ENCODE results near the gene USP34. TPM values are rescaled to one million over a fixed set of nuclear protein-coding genes. Genes with fewer than 3 reads are reported as not detected.

The USP34 gene
- total and polyA plus RNA-seq, 2 donors from 2014 or later = 37.2 to 112 TPM

DNA sequence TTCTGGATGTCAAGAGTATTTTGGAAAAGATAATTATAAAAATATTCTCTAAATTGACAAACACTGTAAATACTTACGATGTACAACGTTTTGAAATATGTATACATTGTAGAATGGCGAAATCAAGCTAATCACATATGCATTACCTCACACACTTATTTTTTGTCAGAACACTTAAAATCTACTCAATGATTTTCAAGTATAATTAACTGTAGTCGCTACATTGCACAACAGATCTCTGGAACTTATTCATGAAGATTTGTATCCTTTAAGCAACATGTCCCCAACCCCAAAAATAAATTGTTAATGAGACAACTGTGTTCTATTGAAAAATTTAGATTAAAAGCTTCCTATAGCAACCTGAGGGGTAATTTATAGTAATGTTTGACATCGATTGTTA is 249.1 kb downstream of the USP34 start:
- no peaks in the 10 kb centered on the region for H3K27me3 ChIP-seq (ENCODE audit: control insufficient read depth, insufficient read depth, low read length)
- no peak overlapping the region for H3K27ac ChIP-seq (ENCODE audit: low read depth in 2 of 2, low read length in 2 of 2)
- H3K9ac ChIP-seq (ENCODE audit: low read length in 3 of 3) = no peak overlapping the region
- FAIRE-seq (no peak), DNase-seq (no peak)
- H3K4me1 ChIP-seq (ENCODE audit: control insufficient read depth in 2 of 3, insufficient read depth in 2 of 3, low read depth in 1 of 3, low read length in 3 of 3) = no peaks in the 10 kb centered on the region
- H3K9me3 ChIP-seq (ENCODE audit: control insufficient read depth in 2 of 3, insufficient read depth in 1 of 3, low read length in 3 of 3) = no peaks in the 10 kb centered on the region
- H3K4me3 ChIP-seq (ENCODE audit: low read length in 3 of 3) = no peak overlapping the region
- TF ChIP-seq, protein P1, sequence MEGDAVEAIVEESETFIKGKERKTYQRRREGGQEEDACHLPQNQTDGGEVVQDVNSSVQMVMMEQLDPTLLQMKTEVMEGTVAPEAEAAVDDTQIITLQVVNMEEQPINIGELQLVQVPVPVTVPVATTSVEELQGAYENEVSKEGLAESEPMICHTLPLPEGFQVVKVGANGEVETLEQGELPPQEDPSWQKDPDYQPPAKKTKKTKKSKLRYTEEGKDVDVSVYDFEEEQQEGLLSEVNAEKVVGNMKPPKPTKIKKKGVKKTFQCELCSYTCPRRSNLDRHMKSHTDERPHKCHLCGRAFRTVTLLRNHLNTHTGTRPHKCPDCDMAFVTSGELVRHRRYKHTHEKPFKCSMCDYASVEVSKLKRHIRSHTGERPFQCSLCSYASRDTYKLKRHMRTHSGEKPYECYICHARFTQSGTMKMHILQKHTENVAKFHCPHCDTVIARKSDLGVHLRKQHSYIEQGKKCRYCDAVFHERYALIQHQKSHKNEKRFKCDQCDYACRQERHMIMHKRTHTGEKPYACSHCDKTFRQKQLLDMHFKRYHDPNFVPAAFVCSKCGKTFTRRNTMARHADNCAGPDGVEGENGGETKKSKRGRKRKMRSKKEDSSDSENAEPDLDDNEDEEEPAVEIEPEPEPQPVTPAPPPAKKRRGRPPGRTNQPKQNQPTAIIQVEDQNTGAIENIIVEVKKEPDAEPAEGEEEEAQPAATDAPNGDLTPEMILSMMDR (IDR thresholded peaks at IDR 0.05; ENCODE audit: borderline replicate concordance, extremely low read depth, insufficient read depth) = no peak
- H3K36me3 ChIP-seq (ENCODE audit: control insufficient read depth in 2 of 3, insufficient read depth in 3 of 3, low read length in 3 of 3) = peaks cover 5 to 18% (median 9%) of the 10 kb centered on the region in 3 donors
- intact Hi-C loops (cut with DNase I) = no loop called here

DNA sequence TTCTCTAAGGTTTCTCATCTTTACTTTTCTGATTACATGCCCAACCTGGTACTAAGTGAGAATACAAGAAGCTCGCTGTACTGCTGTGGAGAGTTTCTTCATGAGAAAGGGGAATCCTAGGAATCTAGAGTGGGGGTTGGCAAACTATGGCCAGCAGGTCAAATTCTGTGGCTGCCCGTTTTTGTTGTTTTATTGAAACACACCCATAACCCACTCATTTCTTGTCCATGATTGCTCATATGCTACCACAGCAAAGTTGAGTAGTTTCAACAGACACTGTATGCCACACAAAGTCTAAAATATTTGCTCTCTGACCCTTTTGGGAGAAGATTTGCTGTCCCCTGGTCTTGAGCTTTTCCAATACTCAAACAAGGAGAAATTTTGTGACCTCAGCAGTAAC is 250.1 kb downstream of the USP34 start:
- H3K4me1 ChIP-seq (ENCODE audit: control insufficient read depth in 2 of 3, insufficient read depth in 2 of 3, low read depth in 1 of 3, low read length in 3 of 3) = no peaks in the 10 kb centered on the region
- H3K36me3 ChIP-seq (ENCODE audit: control insufficient read depth in 2 of 3, insufficient read depth in 3 of 3, low read length in 3 of 3) = peaks cover 0 to 12% (median 2%) of the 10 kb centered on the region in 3 donors
- TF ChIP-seq, protein P1 (IDR thresholded peaks at IDR 0.05; ENCODE audit: borderline replicate concordance, extremely low read depth, insufficient read depth) = no peak
- H3K27me3 ChIP-seq (ENCODE audit: control insufficient read depth, insufficient read depth, low read length) = no peaks in the 10 kb centered on the region
- DNase-seq (no peak), FAIRE-seq (no peak)
- no peak overlapping the region for H3K4me3 ChIP-seq (ENCODE audit: low read length in 3 of 3)
- no peak overlapping the region for H3K27ac ChIP-seq (ENCODE audit: low read depth in 2 of 2, low read length in 2 of 2)
- intact Hi-C loops (cut with DNase I) = no loop called here
- H3K9ac ChIP-seq (ENCODE audit: low read length in 3 of 3) = no peak overlapping the region
- no peaks in the 10 kb centered on the region for H3K9me3 ChIP-seq (ENCODE audit: control insufficient read depth in 2 of 3, insufficient read depth in 1 of 3, low read length in 3 of 3)

DNA sequence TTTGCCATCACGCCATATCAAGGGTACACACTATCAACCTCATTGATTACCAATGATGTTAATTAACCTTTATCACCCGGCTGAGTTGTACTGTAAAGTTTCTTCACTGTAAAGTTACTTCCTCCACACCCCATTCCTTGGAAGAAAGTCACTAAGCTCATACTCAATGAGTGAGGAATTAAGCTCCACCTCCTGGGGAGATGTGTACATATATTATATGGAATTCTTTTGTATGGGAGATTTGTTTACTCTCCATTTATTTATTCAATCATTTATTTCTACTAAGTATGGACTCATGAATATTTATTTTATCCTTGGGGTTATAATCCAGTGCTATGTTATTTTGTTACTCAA is 252.1 kb downstream of the USP34 start:
- no peak for DNase-seq
- no peaks in the 10 kb centered on the region for H3K4me1 ChIP-seq (ENCODE audit: control insufficient read depth in 2 of 3, insufficient read depth in 2 of 3, low read depth in 1 of 3, low read length in 3 of 3)
- TF ChIP-seq, protein P1 (IDR thresholded peaks at IDR 0.05; ENCODE audit: borderline replicate concordance, extremely low read depth, insufficient read depth) = no peak
- H3K9ac ChIP-seq (ENCODE audit: low read length in 3 of 3) = no peak overlapping the region
- no peaks in the 10 kb centered on the region for H3K9me3 ChIP-seq (ENCODE audit: control insufficient read depth in 2 of 3, insufficient read depth in 1 of 3, low read length in 3 of 3)
- FAIRE-seq = no peak
- peaks cover 3 to 12% (median 7%) of the 10 kb centered on the region in 3 donors for H3K36me3 ChIP-seq (ENCODE audit: control insufficient read depth in 2 of 3, insufficient read depth in 3 of 3, low read length in 3 of 3)
- H3K4me3 ChIP-seq (ENCODE audit: low read length in 3 of 3) = no peak overlapping the region
- no peaks in the 10 kb centered on the region for H3K27me3 ChIP-seq (ENCODE audit: control insufficient read depth, insufficient read depth, low read length)
- H3K27ac ChIP-seq (ENCODE audit: low read depth in 2 of 2, low read length in 2 of 2) = no peak overlapping the region
- intact Hi-C loops (cut with DNase I) = no loop called here

Measured in kidney (tissue), 14 donors.